CD14-positive monocyte (primary cell): ENCODE data around the gene ACOT9. TPM values are rescaled to one million over a fixed set of nuclear protein-coding genes. Genes with fewer than 3 reads are reported as not detected.

ENCODE experiments used
- DNase-seq, 3 donors: peaks; one replicate each; pipeline ENCODE4 v3.0.0-alpha.2; 2011 to 2022
- H2AFZ ChIP-seq: 2 replicates; pipeline ENCODE4 v1.6.0; 2012; ENCODE audit warnings: mild to moderate bottlenecking, low read depth, low read length, inconsistent platforms; ENCODE audit not compliant: insufficient read depth, poor library complexity, severe bottlenecking
- H3K27ac ChIP-seq, 2 donors: 1 replicate in 1 of 2; 2 replicates in 1 of 2; pipeline ENCODE4 v1.5.1; 2012 to 2013; ENCODE audit warnings: low read length in 2 of 2, control low read depth in 1 of 2, inconsistent platforms in 1 of 2, low read depth in 1 of 2, mild to moderate bottlenecking in 1 of 2
- H3K27me3 ChIP-seq, 2 donors: one replicate each; pipeline versions ENCODE4 v1.6.0 to v1.6.1; 2011 to 2013; ENCODE audit warnings: low read length in 2 of 2; ENCODE audit not compliant: control insufficient read depth in 2 of 2, insufficient read depth in 2 of 2
- H3K36me3 ChIP-seq, 2 donors: replicated peaks in 1 of 2; 1 replicate in 1 of 2; 2 replicates in 1 of 2; pipeline versions ENCODE4 v1.5.1 to v1.6.1; 2012 to 2013; ENCODE audit warnings: low read length in 2 of 2, control low read depth in 1 of 2, inconsistent platforms in 1 of 2, mild to moderate bottlenecking in 1 of 2; ENCODE audit not compliant: insufficient read depth in 2 of 2, control insufficient read depth in 1 of 2
- H3K4me1 ChIP-seq, 2 donors: 1 replicate in 1 of 2; 2 replicates in 1 of 2; pipeline versions ENCODE4 v1.5.1 to v1.6.1; 2012 to 2013; ENCODE audit warnings: low read length in 2 of 2, control low read depth in 1 of 2, inconsistent platforms in 1 of 2, mild to moderate bottlenecking in 1 of 2, moderate library complexity in 1 of 2; ENCODE audit not compliant: insufficient read depth in 2 of 2, control insufficient read depth in 1 of 2
- H3K4me2 ChIP-seq: replicated peaks from 2 replicates; pipeline ENCODE3; 2012; ENCODE audit warnings: low read length, moderate library complexity, mild to moderate bottlenecking; ENCODE audit not compliant: poor library complexity, severe bottlenecking; ENCODE audit errors: extremely low read depth
- H3K4me3 ChIP-seq, 3 experiments: fragments of 200-600 bp in 1 of 3; sonication (generic) in 1 of 3; replicated peaks in 1 of 3; 1 replicate in 2 of 3; 2 replicates in 1 of 3; pipeline ENCODE4 v1.5.1; 2011 to 2013; ENCODE audit warnings: low read length in 3 of 3, mild to moderate bottlenecking in 3 of 3, control low read depth in 2 of 3, low read depth in 2 of 3, inconsistent platforms in 1 of 3, moderate library complexity in 1 of 3
- H3K79me2 ChIP-seq: 2 replicates; pipeline ENCODE4 v1.6.0; 2012; ENCODE audit warnings: mild to moderate bottlenecking, control low read depth, inconsistent platforms, low read length, moderate library complexity; ENCODE audit not compliant: insufficient read depth
- H3K9ac ChIP-seq: 2 replicates; pipeline ENCODE4 v1.6.0; 2017; ENCODE audit warnings: low read length, mild to moderate bottlenecking; ENCODE audit not compliant: insufficient read depth, poor library complexity, severe bottlenecking
- H3K9me3 ChIP-seq, 2 donors: replicated peaks in 1 of 2; 1 replicate in 1 of 2; 2 replicates in 1 of 2; pipeline versions ENCODE4 v1.5.1 to v1.6.1; 2012 to 2013; ENCODE audit warnings: low read length in 2 of 2, control low read depth in 1 of 2; ENCODE audit not compliant: control insufficient read depth in 1 of 2, insufficient read depth in 1 of 2
- H4K20me1 ChIP-seq: 2 replicates; pipeline ENCODE4 v1.6.0; 2012; ENCODE audit warnings: mild to moderate bottlenecking, low read length, control low read depth, moderate library complexity; ENCODE audit not compliant: insufficient read depth
- H3K27ac Mint-ChIP-seq, 7 donors: one replicate each; pipeline ENCODE4 v1.8.0; 2020; ENCODE audit warnings: mild to moderate bottlenecking in 7 of 7, mixed read lengths in 7 of 7, moderate library complexity in 6 of 7, inconsistent platforms in 2 of 7
- H3K27me3 Mint-ChIP-seq, 3 donors: one replicate each; pipeline ENCODE4 v1.8.0; 2021 to 2022; ENCODE audit warnings: low read depth in 3 of 3, mild to moderate bottlenecking in 3 of 3, mixed read lengths in 3 of 3, moderate library complexity in 3 of 3, inconsistent platforms in 1 of 3
- H3K36me3 Mint-ChIP-seq, 2 donors: one replicate each; pipeline ENCODE4 v1.8.0; 2020; ENCODE audit warnings: mixed read lengths in 2 of 2, inconsistent platforms in 1 of 2, mild to moderate bottlenecking in 1 of 2
- H3K4me1 Mint-ChIP-seq: one replicate; pipeline ENCODE4 v1.8.0; 2020; ENCODE audit warnings: mild to moderate bottlenecking, mixed read lengths
- H3K4me3 Mint-ChIP-seq, 2 donors: one replicate each; pipeline ENCODE4 v1.8.0; 2020; ENCODE audit warnings: mild to moderate bottlenecking in 2 of 2, mixed read lengths in 2 of 2, moderate library complexity in 1 of 2
- H3K9me3 Mint-ChIP-seq, 7 donors: one replicate each; pipeline ENCODE4 v1.8.0; 2020 to 2022; ENCODE audit warnings: mixed read lengths in 7 of 7, mild to moderate bottlenecking in 6 of 7, moderate library complexity in 6 of 7, inconsistent platforms in 2 of 7
- WGBS: methylation state at CpG from one replicate; pipeline ENCODE4 v1.1.5; 2013; ENCODE audit warnings: missing lambda C conversion rate; ENCODE audit not compliant: insufficient coverage; 5-methylcytosine and 5-hydroxymethylcytosine counted together
- intact Hi-C, 2 donors: fragments of 100-400 bp; cut with micrococcal nuclease; formaldehyde crosslinking; loops; one replicate each; pipeline versions ENCODE4 v1.15.0 to v1.15.1; 2023
- polyA minus RNA-seq: library from RNA; depleted of rRNA, polyadenylated mRNA; stranded (reverse); fragments of >200 nt; gene quantifications from 2 replicates; pipeline ENCODE4 v1.2.3, GENCODE V29; 2012
- polyA plus RNA-seq, 3 donors: library from polyadenylated mRNA; depleted of rRNA in 1 of 3; unstranded in 2 of 3; stranded (reverse) in 1 of 3; fragments of 300-500 nt in 2 of 3; fragments of >200 nt in 1 of 3; fragmentation: Illumina TruSeq in 2 of 3; gene quantifications; 1 replicate in 2 of 3; 2 replicates in 1 of 3; pipeline ENCODE4 v1.2.3, GENCODE V29; 2012 to 2021
- total RNA-seq, 12 experiments: library from RNA in 1 of 12; stranded (reverse) in 1 of 12; fragments of 120-200 nt in 1 of 12; gene quantifications; one replicate each; pipeline ENCODE4 v1.2.4 and lab custom pipeline; 2013 to 2026; ENCODE audit warnings: mixed read lengths in 6 of 12, inconsistent platforms in 1 of 12
- TF ChIP-seq, protein P1 (sequence below): fragments of 200-600 bp; IDR thresholded peaks from one replicate; pipeline ENCODE4 v1.8.0; 2022; ENCODE audit warnings: antibody characterized with exemption, mild to moderate bottlenecking

Gene ACOT9, protein sequence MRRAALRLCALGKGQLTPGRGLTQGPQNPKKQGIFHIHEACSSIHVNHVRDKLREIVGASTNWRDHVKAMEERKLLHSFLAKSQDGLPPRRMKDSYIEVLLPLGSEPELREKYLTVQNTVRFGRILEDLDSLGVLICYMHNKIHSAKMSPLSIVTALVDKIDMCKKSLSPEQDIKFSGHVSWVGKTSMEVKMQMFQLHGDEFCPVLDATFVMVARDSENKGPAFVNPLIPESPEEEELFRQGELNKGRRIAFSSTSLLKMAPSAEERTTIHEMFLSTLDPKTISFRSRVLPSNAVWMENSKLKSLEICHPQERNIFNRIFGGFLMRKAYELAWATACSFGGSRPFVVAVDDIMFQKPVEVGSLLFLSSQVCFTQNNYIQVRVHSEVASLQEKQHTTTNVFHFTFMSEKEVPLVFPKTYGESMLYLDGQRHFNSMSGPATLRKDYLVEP
- 73.3 TPM for total RNA-seq (2013)
- polyA plus RNA-seq: 10 to 100 TPM; 49.2 to 69.3 (median 51.8) TPM
- 10.7 and 11.1 TPM in 2 replicates for polyA minus RNA-seq
- 67.4 to 135 (median 91.2) reads per million in 11 experiments for total RNA-seq (lab: John Stamatoyannopoulos, UW)

DNA sequence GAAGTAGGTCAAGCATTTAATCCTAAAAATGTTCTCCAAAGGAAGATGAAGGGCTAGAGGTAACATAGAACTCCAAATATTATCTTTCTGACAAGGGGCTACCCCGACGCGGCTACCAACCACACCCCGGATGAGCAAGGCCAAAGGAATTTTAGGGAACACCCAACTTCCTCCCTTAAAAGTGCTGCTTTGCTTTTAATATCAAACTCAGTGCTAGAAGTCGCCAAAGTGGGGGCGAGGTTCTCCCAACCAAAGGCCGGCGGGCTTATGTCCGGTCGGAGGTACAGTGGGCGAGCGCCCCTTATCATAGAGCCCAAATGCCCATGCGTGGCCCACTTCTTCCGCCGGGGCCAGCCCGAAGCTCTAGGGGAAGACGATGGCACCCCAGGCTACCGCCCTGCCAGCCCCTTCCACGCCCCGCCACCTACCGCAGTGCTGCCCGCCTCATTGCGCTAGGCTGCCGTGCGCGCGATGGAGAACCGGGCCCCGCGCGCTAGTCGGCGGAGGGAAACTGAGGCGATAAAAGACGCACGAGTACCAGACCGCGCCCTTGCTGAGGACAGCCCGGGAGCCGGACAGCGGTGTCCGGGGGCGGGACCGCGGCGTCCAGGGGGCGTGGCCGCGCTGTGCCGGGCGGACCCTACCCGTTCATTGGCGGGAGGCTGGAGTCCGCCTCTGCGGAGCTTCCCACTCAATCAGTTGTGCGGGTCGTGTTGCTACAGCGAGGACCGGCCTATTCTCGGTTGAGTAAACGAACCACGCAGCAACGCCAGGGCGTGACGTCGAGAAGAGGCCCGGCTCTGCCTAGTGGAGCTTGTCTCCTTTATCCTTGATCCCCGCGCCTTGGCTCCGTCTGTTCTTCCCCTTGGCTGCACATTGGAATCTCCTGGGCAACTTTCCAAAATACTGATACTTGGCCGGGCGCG, at the start of gene ACOT9:
Gene ACOT9, minus strand, starts transcription at position 580 of the 926 bp plus-strand sequence. Its CDS starts 132 bp downstream, at position 448.
- Histone ChIP-seq H3K27ac (peak within 1 kb of the TSS; percentile 94 to 95), H3K79me2 (peaks cover 51% of the 10 kb centered on the region), H3K9me3 (no peaks in the 10 kb centered on the region), H3K4me3 (peak within 1 kb of the TSS; percentile 69 to 86 (median 70)), H3K27me3 (no peaks in the 10 kb centered on the region), H4K20me1 (no peaks in the 10 kb centered on the region), H2AFZ (peak within 1 kb of the TSS; percentile 53), H3K36me3 (no peaks in the 10 kb centered on the region), H3K9ac (peak within 1 kb of the TSS; percentile 82), H3K4me1 (peaks cover 21 to 23% of the 10 kb centered on the region in 2 donors), H3K4me2 (peak within 1 kb of the TSS; percentile 78)
- peaks cover 0 to 12% (median 0%) of the 10 kb centered on the region in 7 donors for H3K9me3 Mint-ChIP-seq
- peak within 1 kb of the TSS; percentile 85 to 89 for H3K4me3 Mint-ChIP-seq
- TF ChIP-seq, protein P1, sequence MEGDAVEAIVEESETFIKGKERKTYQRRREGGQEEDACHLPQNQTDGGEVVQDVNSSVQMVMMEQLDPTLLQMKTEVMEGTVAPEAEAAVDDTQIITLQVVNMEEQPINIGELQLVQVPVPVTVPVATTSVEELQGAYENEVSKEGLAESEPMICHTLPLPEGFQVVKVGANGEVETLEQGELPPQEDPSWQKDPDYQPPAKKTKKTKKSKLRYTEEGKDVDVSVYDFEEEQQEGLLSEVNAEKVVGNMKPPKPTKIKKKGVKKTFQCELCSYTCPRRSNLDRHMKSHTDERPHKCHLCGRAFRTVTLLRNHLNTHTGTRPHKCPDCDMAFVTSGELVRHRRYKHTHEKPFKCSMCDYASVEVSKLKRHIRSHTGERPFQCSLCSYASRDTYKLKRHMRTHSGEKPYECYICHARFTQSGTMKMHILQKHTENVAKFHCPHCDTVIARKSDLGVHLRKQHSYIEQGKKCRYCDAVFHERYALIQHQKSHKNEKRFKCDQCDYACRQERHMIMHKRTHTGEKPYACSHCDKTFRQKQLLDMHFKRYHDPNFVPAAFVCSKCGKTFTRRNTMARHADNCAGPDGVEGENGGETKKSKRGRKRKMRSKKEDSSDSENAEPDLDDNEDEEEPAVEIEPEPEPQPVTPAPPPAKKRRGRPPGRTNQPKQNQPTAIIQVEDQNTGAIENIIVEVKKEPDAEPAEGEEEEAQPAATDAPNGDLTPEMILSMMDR: no peak
- WGBS: under 1% methylated on average over 56 of the region's 73 CpGs
- intact Hi-C loops: loop anchor here in 1 of 2 donors (5.0 kb wide), 1 partner anchor 39 kb away; the partner anchor contains the start of gene SAT1
- H3K36me3 Mint-ChIP-seq: peaks cover 0 to 2% of the 10 kb centered on the region in 2 donors
- H3K4me1 Mint-ChIP-seq: peaks cover 36% of the 10 kb centered on the region
- peaks cover 0 to 6% (median 4%) of the 10 kb centered on the region in 3 donors for H3K27me3 Mint-ChIP-seq
- DNase-seq: peak; percentile 84 to 93 (median 88)
- peak within 1 kb of the TSS; percentile 92 to 98 (median 96) for H3K27ac Mint-ChIP-seq

GRCh38 chrX:23790155-23790497, 47.0 kb upstream of the ACOT9 start:
- DNase-seq: no peak
- Histone ChIP-seq H3K79me2 (peaks cover 8% of the 10 kb centered on the region), H3K4me2 (no peak overlapping the region), H3K9me3 (no peaks in the 10 kb centered on the region), H3K27ac (no peak overlapping the region), H3K9ac (no peak overlapping the region), H3K27me3 (no peaks in the 10 kb centered on the region), H3K36me3 (peaks cover 7 to 10% of the 10 kb centered on the region in 2 donors), H3K4me3 (no peak overlapping the region), H2AFZ (no peak overlapping the region), H4K20me1 (peaks cover 9% of the 10 kb centered on the region), H3K4me1 (peaks cover 16 to 24% of the 10 kb centered on the region in 2 donors)
- TF ChIP-seq, protein P1: no peak
- Mint-ChIP-seq H3K27me3 (peaks cover 0 to 5% (median 0%) of the 10 kb centered on the region in 3 donors), H3K27ac (peak overlapping the region in 1 of 7 donors; percentile 35), H3K4me3 (no peak overlapping the region), H3K4me1 (peaks cover 16% of the 10 kb centered on the region), H3K36me3 (peaks cover 8 to 15% of the 10 kb centered on the region in 2 donors), H3K9me3 (peaks cover 0 to 3% (median 0%) of the 10 kb centered on the region in 7 donors)
- no CpG with 5 or more reads among the region's 11 CpGs for WGBS
- intact Hi-C loops: loop anchor here (10.0 kb wide), 2 partner anchors 55 to 265 kb away; partner anchors contain the start of gene EIF2S3 (in 1 of the 2)
